Mesenteric fat pad (tissue), 1 donor: ENCODE results near the gene CTPS1. TPM values are rescaled to one million over a fixed set of nuclear protein-coding genes. Genes with fewer than 3 reads are reported as not detected.

Source experiments
- DNase-seq: peaks from one replicate; pipeline ENCODE4 v3.0.0-alpha.2; 2020; ENCODE audit warnings: low spot score
- long read RNA-seq: library from polyadenylated mRNA; unstranded; transcript quantifications from one replicate; pipeline ENCODE4 v2.0.0, GENCODE V29; 2020
- total RNA-seq: library from RNA; stranded (reverse); fragmentation: NEBNext Ultra II Directional; extraction: Animal tissue kit (Norgen Biotek cat#: 25700); gene quantifications from one replicate; pipeline ENCODE4 v1.2.1, GENCODE V29; 2021
- donor health status: DM: yes; HTN: yes; CAD: no.

CTPS1 gene, protein sequence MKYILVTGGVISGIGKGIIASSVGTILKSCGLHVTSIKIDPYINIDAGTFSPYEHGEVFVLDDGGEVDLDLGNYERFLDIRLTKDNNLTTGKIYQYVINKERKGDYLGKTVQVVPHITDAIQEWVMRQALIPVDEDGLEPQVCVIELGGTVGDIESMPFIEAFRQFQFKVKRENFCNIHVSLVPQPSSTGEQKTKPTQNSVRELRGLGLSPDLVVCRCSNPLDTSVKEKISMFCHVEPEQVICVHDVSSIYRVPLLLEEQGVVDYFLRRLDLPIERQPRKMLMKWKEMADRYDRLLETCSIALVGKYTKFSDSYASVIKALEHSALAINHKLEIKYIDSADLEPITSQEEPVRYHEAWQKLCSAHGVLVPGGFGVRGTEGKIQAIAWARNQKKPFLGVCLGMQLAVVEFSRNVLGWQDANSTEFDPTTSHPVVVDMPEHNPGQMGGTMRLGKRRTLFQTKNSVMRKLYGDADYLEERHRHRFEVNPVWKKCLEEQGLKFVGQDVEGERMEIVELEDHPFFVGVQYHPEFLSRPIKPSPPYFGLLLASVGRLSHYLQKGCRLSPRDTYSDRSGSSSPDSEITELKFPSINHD
- total RNA-seq = 18.4 TPM
- long read RNA-seq, transcript CTPS1-202 (19 exons, 3,201 nt) = major isoform, 65 of 102 reads
- long read RNA-seq, partial matches to known transcripts = 20 of 102 reads
- long read RNA-seq, other reads (novel, unspliced or antisense) = 11 of 102 reads

GRCh38 chr1:40979241-40980067, at the start of gene CTPS1:
CTPS1 (plus strand) TSS chr1:40979696; CDS start chr1:40983291, 3,595 bp downstream.
- peak; percentile 99 for DNase-seq

DNA sequence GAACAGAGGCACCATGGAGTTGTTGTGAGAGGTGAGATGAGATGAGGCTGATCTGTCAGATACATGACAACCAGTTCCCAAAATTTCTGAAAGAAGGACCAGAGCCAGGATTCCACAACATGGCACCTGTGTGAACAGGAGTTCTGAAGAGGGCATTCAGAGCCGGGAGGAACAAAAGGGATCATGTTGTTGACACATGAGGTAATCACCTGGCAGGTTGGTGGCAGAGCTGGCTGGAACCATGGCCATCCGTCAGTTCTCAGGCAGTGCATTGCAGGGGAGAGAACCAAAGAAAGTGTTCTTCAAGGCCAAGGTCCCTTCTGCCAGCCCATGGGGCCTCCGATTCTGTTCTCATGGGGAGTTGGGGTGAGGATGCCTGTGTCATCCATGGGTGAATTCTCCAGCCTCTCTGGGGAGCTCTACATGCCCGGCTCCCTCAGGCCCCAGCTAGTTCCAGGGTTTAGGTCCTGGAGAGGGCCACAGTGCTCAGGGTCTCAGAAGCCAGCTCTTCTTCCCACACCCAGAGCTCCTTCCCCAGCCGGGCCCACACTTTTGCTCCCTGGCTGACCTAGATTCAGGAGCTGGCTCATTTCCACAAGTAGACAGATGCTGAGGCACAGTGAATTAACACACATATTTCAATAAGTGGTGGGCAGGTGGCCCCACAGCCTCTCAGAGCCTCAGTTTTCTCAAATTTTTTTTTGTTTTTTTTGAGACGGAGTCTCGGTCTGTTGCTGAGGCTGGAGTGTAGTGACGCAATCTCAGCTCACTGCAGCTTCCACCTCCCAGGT, 49.1 kb upstream of the CTPS1 start:
- DNase-seq = no peak

DNA sequence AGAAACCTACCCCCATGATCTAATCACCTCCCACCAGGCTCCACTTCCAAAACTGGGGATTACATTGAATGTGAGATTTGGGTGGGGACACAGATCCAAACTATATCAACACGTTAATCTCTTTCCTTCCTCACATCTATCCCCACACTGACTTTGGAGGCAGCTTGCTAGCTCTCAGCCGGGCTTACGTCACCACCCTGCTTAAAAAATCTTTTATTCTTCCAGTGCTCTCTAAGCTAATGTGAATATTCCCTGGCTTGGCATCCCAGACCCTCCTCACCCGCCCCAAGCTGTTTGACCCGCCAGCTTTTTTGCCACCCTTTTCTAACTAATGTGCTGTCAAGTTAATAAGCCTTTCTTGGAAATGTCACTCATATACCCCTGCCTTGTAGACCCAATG, 47.9 kb upstream of the CTPS1 start:
- no peak for DNase-seq

GRCh38 chr1:40932006-40932405, 47.5 kb upstream of the CTPS1 start:
- DNase-seq = no peak

DNA sequence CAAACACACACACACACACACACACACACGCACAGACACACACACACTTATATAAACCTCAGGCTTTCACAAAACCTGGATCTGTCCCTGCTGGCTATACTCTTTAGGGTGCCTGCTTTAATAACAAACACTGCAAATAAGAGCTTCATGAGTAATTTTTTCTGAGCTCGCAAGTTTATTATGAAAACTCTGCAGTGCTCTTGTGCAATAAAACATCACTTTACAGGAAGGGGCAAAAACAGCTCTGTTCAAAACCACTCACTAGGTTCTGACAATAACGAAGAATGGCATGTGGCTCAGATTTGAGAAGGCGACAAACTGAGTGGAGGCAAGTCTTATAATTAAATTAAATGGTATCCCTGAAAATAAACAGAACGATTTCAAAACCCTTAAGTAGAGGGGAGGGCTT, 42.6 kb upstream of the CTPS1 start:
- no peak for DNase-seq

- DNase-seq = no peak
Measured at GRCh38 chr1:40938393-40938792, 41.1 kb upstream of the CTPS1 start.

DNA sequence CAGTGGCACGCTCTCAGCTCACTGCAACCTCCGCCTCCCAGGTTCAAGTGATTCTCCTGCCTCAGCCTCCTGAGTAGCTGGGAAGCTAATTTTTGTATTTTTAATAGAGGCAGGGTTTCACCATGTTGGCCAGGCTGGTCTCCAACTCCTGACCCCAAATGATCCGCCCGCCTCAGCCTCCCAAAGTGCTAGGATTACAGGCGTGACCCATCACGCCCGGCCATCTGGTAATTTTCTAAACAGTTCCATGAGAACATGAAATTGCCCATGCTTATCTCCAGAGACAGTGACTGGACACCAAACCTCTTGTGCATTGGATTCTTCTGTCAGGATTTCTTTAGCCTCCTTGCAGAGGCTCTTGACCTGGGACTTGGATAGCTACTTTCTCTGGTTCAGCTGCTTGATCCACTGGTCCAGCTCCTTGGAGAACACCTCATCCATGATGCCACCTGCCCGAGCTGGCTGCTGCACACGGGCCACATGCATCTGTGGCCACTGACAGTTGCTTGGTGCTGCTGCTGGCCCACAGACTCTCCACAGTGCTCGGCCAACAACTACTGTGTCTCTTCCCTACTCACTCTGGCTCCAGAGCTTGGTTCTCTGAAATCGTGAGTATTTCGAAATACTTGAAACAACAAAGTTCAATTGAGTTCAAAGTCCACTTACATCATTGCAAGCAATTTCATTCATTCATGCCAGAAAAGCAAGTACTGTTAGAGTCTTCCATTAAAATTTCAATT, 40.0 kb upstream of the CTPS1 start:
- no peak for DNase-seq

- DNase-seq = no peak
Measured at GRCh38 chr1:40944326-40944725, 35.2 kb upstream of the CTPS1 start.

GRCh38 chr1:40944841-40945430, 34.6 kb upstream of the CTPS1 start:
- DNase-seq = no peak

- no peak for DNase-seq
Measured at GRCh38 chr1:40945491-40945973, 34.0 kb upstream of the CTPS1 start.

GRCh38 chr1:40948741-40949443, 30.6 kb upstream of the CTPS1 start:
- DNase-seq = no peak

- DNase-seq = no peak
Measured at GRCh38 chr1:40949563-40949962, 29.9 kb upstream of the CTPS1 start.

- no peak for DNase-seq
Measured at GRCh38 chr1:40951943-40952743, 27.4 kb upstream of the CTPS1 start.

DNA sequence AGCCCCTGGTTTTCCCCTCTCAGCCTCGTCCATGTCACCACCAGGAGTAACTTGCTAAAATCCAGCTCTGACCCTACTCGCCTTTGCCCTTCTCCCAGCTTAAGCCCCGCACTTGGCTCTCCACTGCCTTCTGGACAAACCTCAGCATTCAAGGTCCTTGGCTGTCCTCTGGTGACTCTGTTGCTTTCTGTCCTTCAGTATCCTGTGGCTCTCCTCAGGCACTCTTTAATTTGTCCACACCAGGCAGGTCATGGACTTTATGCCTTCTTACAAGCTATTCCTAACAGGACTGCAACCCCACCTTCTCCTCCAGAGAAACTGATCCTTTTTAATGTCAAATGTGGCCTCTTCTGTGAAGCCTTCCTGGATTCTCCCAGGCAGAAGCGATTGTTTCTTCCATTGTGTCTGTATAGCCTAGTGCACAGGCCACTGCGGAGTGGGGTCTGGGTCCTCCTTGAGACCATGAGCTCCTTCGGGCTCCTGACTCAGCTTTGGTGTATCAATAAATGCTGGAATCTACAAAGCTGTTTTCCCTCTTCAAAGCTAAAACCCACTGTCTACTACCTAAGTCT, 26.7 kb upstream of the CTPS1 start:
- DNase-seq = no peak

DNA sequence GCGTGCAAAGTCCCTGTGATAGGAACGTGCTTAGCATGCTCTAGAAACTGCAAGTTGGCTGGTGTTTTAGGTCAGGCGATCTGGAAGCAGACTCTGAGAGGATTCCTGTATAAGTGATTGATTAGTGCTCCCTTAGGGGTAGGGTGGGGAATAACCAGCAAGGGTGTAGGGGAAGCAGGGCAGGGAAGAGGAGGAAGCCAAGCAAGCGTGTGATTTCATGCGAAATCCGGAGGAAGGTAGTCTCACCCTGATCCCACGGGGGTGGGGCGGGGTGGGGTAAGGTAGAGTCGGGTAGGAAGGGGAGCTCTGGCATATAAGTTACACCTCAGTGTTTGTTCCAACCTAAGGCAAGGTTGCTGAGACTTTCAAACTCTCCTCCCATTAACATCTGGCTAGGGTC, 24.9 kb upstream of the CTPS1 start:
- no peak for DNase-seq

DNA sequence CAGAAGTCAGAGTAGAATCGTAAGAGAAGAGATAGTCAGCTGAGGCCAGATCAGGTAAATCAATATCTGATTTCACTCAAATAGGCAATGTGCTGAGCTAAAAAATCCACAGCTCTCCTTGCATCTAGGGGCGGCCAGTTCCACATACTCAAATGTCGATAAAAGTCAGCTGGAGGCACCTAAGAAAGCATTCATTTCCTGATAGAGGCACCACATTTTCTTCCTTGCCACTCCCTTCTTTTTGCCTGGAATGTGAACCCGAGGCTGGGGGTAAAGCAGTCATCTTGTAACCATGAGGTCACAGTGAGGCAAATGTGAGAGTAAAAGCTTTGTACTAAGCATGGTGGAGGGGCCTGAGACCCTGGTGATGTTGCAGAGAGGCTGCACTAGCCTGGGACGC, 24.2 kb upstream of the CTPS1 start:
- no peak for DNase-seq

DNA sequence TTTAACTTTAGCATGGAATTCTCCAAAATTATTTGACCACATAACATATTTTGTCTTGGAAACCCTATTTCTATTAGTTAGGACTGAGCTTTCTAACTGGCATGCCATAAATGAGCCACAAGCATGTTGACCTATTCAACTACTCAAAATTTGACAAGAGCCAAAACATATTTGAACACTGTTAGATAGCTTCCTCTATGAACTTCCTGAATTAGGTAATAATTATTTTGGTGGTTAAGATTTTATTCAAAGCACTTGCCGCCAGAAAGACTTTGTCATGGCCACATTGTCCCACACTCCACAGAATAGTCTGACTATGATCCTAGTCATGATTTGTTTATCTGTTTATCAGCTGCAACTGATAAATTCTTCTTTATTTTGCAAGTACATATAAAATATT, 23.1 kb upstream of the CTPS1 start:
- DNase-seq = no peak

GRCh38 chr1:40958210-40958609, 21.3 kb upstream of the CTPS1 start:
- DNase-seq = no peak
